ENCODE results near the gene OLFML2B.

- TF ChIP-seq POLR2AphosphoS5 (IDR thresholded peaks at IDR 0.05) (no peak), CTCF (IDR thresholded peaks at IDR 0.05) (no peak), POLR2A (IDR thresholded peaks at IDR 0.05) (no peak)
Observed at GRCh38 chr1:161982917-161983316, 40.8 kb downstream of the OLFML2B start.
